K562 (cell line): ENCODE data around the gene PTGFR. TPM values are rescaled to one million over a fixed set of nuclear protein-coding genes. Genes with fewer than 3 reads are reported as not detected.

Experiments used
- SNRNP70 ChIP-seq: fragments of 200-400 bp; formaldehyde crosslinking; optimal IDR thresholded peaks from 2 replicates; pipeline ENCODE3; 2017; ENCODE audit warnings: low read depth, low read length
- polyA plus RNA-seq, 8 experiments: library from polyadenylated mRNA; depleted of rRNA in 4 of 8; stranded (reverse) in 5 of 8; unstranded in 3 of 8; fragments of >200 nt; fragmentation: Nextera tagmentation in 2 of 8; fragmentation: Illumina TruSeq in 1 of 8; extraction: Ambion mirVana in 2 of 8; extraction: Trizol in 1 of 8; gene quantifications; 2 replicates each; pipeline versions ENCODE4 v1.2.1 to v1.2.3, GENCODE V29; 2011 to 2014; ENCODE audit warnings: inconsistent platforms in 1 of 8, missing spikeins in 1 of 8
- total RNA-seq, 7 experiments: library from RNA; depleted of rRNA in 6 of 7; stranded (reverse); fragments of >200 nt in 6 of 7; fragmentation: Illumina TruSeq in 2 of 7; extraction: Trizol in 2 of 7; gene quantifications; 2 replicates each; pipeline versions ENCODE4 v1.2.1 to v1.2.3, GENCODE V29; 2011 to 2021; ENCODE audit warnings: low replicate concordance in 1 of 7
- TF ChIP-seq, protein P1 (sequence below): fragments of 450-650 bp; IDR thresholded peaks from 2 replicates; pipeline ENCODE4 v1.6.1; 2016; ENCODE audit warnings: mild to moderate bottlenecking
- TF ChIP-seq, protein P2 (sequence below), 2 experiments: fragments of 450-650 bp; IDR thresholded peaks; 2 replicates each; pipeline ENCODE4 v1.6.1; 2016; ENCODE audit warnings: mild to moderate bottlenecking in 2 of 2, borderline replicate concordance in 1 of 2, low read depth in 1 of 2, moderate library complexity in 1 of 2

The PTGFR gene
- total and polyA plus RNA-seq, 9 of the 15 experiments (the other 6 are each of a cell fraction or from before 2014, with no cell fraction given) = 0.04 TPM; not detected in 8

DNA sequence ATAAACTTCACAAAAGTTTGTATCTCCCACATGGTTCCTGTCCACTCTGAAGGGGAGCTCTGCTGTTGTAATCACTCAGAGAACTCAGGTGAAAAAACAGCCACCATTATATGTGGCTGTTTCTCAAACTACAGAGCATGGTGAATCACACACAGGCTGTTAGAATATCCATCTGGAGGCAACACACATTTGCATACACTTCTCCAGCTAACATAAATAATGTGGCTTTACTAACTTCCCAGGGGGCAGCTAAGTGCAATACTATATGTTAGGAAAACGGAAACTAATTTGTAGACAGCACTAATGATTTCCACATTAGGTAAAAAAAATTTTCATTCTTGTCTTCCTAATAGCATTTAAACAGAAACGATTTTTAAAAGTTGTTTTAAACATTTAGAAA, 49.3 kb downstream of the PTGFR start (continued):
- TF ChIP-seq, protein P1, sequence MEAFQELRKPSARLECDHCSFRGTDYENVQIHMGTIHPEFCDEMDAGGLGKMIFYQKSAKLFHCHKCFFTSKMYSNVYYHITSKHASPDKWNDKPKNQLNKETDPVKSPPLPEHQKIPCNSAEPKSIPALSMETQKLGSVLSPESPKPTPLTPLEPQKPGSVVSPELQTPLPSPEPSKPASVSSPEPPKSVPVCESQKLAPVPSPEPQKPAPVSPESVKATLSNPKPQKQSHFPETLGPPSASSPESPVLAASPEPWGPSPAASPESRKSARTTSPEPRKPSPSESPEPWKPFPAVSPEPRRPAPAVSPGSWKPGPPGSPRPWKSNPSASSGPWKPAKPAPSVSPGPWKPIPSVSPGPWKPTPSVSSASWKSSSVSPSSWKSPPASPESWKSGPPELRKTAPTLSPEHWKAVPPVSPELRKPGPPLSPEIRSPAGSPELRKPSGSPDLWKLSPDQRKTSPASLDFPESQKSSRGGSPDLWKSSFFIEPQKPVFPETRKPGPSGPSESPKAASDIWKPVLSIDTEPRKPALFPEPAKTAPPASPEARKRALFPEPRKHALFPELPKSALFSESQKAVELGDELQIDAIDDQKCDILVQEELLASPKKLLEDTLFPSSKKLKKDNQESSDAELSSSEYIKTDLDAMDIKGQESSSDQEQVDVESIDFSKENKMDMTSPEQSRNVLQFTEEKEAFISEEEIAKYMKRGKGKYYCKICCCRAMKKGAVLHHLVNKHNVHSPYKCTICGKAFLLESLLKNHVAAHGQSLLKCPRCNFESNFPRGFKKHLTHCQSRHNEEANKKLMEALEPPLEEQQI = no peak
- no peak for TF ChIP-seq SNRNP70
- TF ChIP-seq, protein P2, sequence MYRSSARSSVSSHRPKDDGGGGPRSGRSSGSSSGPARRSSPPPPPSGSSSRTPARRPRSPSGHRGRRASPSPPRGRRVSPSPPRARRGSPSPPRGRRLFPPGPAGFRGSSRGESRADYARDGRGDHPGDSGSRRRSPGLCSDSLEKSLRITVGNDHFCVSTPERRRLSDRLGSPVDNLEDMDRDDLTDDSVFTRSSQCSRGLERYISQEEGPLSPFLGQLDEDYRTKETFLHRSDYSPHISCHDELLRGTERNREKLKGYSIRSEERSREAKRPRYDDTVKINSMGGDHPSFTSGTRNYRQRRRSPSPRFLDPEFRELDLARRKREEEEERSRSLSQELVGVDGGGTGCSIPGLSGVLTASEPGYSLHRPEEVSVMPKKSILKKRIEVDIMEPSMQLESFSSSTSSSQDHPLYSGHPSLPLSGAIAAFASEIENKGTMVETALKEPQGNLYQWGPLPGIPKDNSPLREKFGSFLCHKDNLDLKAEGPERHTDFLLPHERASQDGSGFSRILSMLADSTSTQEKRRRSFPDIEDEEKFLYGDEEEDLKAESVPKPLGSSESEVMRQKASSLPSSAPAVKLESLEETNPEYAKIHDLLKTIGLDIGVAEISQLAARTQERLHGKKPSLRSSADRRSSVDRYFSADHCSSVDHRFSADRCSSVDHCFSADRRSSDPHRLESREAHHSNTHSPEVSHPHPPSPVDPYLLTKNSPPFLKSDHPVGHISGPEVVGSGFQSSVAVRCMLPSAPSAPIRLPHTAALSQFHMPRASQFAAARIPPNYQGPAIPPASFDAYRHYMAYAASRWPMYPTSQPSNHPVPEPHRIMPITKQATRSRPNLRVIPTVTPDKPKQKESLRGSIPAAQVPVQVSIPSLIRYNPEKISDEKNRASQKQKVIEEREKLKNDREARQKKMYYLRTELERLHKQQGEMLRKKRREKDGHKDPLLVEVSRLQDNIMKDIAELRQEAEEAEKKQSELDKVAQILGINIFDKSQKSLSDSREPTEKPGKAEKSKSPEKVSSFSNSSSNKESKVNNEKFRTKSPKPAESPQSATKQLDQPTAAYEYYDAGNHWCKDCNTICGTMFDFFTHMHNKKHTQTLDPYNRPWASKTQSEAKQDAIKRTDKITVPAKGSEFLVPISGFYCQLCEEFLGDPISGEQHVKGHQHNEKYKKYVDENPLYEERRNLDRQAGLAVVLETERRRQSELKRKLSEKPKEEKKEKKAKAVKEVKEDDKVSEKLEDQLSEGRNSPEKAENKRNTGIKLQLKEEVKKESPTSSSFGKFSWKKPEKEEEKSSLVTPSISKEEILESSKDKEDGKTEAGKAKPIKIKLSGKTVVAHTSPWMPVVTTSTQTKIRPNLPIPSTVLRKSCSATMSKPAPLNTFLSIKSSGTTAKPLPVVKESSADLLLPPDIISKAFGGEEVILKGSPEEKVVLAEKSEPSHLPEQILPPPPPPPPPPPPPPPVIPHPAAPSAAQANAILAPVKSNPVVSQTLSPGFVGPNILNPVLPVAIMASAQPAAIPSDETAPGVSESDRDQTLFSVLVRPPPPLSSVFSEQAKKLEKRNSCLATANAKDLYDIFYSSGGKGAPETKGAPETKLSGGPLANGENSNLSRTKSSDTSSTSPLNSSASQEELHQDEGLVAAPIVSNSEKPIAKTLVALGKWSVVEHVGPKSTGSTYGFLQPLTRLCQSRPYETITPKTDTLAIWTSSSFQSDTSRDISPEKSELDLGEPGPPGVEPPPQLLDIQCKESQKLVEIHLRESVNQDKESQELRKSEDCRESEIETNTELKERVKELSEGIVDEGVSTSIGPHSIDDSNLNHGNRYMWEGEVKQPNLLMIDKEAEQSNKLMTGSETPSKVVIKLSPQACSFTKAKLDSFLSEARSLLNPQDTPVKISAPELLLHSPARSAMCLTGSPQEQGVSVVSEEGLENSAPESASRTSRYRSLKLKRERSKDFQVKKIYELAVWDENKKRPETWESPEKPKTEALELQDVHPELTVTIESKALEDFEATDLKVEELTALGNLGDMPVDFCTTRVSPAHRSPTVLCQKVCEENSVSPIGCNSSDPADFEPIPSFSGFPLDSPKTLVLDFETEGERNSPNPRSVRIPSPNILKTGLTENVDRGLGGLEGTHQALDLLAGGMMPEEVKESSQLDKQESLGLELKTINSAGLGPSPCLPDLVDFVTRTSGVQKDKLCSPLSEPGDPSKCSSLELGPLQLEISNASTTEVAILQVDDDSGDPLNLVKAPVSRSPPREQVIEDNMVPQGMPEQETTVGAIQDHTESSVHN (IDR thresholded peaks at IDR 0.05; ENCODE audit: borderline replicate concordance in 1 of 2, low read depth in 1 of 2) = no peak
- TF ChIP-seq, all 486 proteins: peak for 0
